PC-3 (cell line): ENCODE data around the gene SYVN1. TPM values are rescaled to one million over a fixed set of nuclear protein-coding genes. Genes with fewer than 3 reads are reported as not detected.

ENCODE experiments used
- ATAC-seq: fragments of 200-7000 bp; cut with Tn5 transposase; 2 replicates; pipeline ENCODE4 v1.9.1; 2020; ENCODE audit warnings: mild to moderate bottlenecking, moderate library complexity
- BruUV-seq: library from RNA; stranded (reverse); fragments of 400-500 nt; replicated peaks from 2 replicates; lab custom pipeline; 2021; lab: Mats Ljungman, UMichigan
- CTCF ChIA-PET: fragments of 300-600 bp; sonication (Branson Sonifier 250); formaldehyde crosslinking; loops from one replicate; lab custom pipeline; 2022; ENCODE audit warnings: antibody characterized with exemption; lab: Charles Lee
- POLR2A ChIA-PET: fragments of 300-600 bp; sonication (Branson Sonifier 250); formaldehyde crosslinking; loops from one replicate; lab custom pipeline; 2022; ENCODE audit warnings: antibody characterized with exemption; ENCODE audit not compliant: unreplicated experiment; lab: Charles Lee
- DNase-seq: peaks from one replicate; pipeline ENCODE4 v3.0.0-alpha.2; 2015
- H2AFZ ChIP-seq: fragments of 300-600 bp; sonication (generic); 2 replicates; pipeline ENCODE4 v1.6.0; 2016; ENCODE audit warnings: antibody characterized with exemption, low read length
- H3F3A ChIP-seq: fragments of 300-600 bp; sonication (generic); one replicate; pipeline ENCODE4 v1.6.0; 2017; ENCODE audit warnings: antibody characterized with exemption, low read length, control low read depth, mild to moderate bottlenecking; ENCODE audit not compliant: unreplicated experiment
- H3K27ac ChIP-seq: fragments of 300-600 bp; sonication (generic); 2 replicates; pipeline ENCODE4 v1.5.1; 2016; ENCODE audit warnings: mild to moderate bottlenecking, low read length
- H3K27me3 ChIP-seq: fragments of 300-600 bp; sonication (generic); 2 replicates; pipeline ENCODE4 v1.6.1; 2016; ENCODE audit warnings: low read length, mixed read lengths
- H3K36me3 ChIP-seq: fragments of 300-600 bp; sonication (generic); 2 replicates; pipeline ENCODE4 v1.6.1; 2016; ENCODE audit warnings: low read depth, mixed run types, low read length, mixed read lengths
- H3K4me1 ChIP-seq: fragments of 300-600 bp; sonication (generic); 2 replicates; pipeline ENCODE4 v1.5.1; 2016; ENCODE audit warnings: low read length; ENCODE audit not compliant: insufficient read depth
- H3K4me2 ChIP-seq: fragments of 300-600 bp; sonication (generic); 2 replicates; pipeline ENCODE4 v1.6.0; 2016; ENCODE audit warnings: low read length
- H3K4me3 ChIP-seq: fragments of 300-600 bp; sonication (generic); 2 replicates; pipeline ENCODE4 v1.5.1; 2016; ENCODE audit warnings: mild to moderate bottlenecking, low read length, mixed read lengths
- H3K79me2 ChIP-seq: fragments of 300-600 bp; sonication (generic); 2 replicates; pipeline ENCODE4 v1.6.1; 2017; ENCODE audit warnings: low read length, mixed read lengths
- H3K9ac ChIP-seq: fragments of 300-600 bp; sonication (generic); 2 replicates; pipeline ENCODE4 v1.6.0; 2016; ENCODE audit warnings: mild to moderate bottlenecking, low read length
- H3K9me2 ChIP-seq: fragments of 300-600 bp; sonication (generic); replicated peaks from 2 replicates; pipeline ENCODE4 v1.6.1; 2016; ENCODE audit warnings: mixed run types, low read length, mixed read lengths
- H3K9me3 ChIP-seq: fragments of 300-600 bp; sonication (generic); 2 replicates; pipeline ENCODE4 v1.6.1; 2016; ENCODE audit warnings: low read length, mixed read lengths
- H4K20me1 ChIP-seq: fragments of 300-600 bp; sonication (generic); 2 replicates; pipeline ENCODE4 v1.6.1; 2016; ENCODE audit warnings: low read length, mixed read lengths
- EZH2 ChIP-seq: fragments of 300-600 bp; sonication (generic); IDR thresholded peaks from one replicate; pipeline ENCODE4 v1.6.1; 2017; ENCODE audit warnings: antibody characterized with exemption, mild to moderate bottlenecking, low read length; ENCODE audit not compliant: unreplicated experiment
- EZH2phosphoT487 ChIP-seq: fragments of 300-600 bp; sonication (generic); IDR thresholded peaks from 2 replicates; pipeline ENCODE4 v1.6.1; 2018; ENCODE audit warnings: mild to moderate bottlenecking, antibody characterized with exemption, low read length, borderline replicate concordance
- intact Hi-C: fragments of 100-400 bp; cut with micrococcal nuclease; formaldehyde crosslinking; loops from 2 replicates; pipeline ENCODE4 v1.9.0; 2023
- total RNA-seq: library from RNA; depleted of rRNA; stranded (reverse); fragments of >200 nt; gene quantifications from 2 replicates; pipeline ENCODE4 v1.2.3, GENCODE V29; 2014
- TF ChIP-seq, protein P1 (sequence below): fragments of 300-600 bp; sonication (generic); conservative IDR thresholded peaks from 2 replicates; pipeline ENCODE4 v1.5.1; 2017; ENCODE audit warnings: antibody characterized with exemption, low read depth, mild to moderate bottlenecking, low read length

Gene SYVN1
- total RNA-seq, 1 experiment from 2014 or later = 22.3 TPM

DNA sequence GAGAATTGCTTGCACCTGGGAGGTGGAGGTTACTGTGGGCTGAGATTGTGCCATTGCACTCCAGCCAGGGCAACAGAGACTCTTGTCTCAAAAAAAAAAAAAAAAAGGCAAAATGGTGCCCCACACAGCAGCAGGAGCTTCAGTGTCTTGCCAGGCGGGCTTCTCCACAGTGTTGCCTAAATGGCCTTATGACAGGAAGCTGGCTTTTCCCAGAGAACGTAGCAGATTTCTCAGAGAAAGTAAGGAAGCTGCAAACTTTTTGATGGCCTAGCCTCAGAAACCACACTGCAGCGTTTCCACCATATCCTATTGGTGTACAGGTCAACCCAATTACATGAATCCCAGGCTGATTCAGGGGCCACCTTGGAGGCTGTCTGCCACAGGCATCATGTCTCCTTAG is 23.0 kb upstream of the SYVN1 start:
- ATAC-seq (no peak), DNase-seq (no peak)
- ChIA-PET CTCF (no interaction called here), POLR2A (no interaction called here)
- TF ChIP-seq, protein P1, sequence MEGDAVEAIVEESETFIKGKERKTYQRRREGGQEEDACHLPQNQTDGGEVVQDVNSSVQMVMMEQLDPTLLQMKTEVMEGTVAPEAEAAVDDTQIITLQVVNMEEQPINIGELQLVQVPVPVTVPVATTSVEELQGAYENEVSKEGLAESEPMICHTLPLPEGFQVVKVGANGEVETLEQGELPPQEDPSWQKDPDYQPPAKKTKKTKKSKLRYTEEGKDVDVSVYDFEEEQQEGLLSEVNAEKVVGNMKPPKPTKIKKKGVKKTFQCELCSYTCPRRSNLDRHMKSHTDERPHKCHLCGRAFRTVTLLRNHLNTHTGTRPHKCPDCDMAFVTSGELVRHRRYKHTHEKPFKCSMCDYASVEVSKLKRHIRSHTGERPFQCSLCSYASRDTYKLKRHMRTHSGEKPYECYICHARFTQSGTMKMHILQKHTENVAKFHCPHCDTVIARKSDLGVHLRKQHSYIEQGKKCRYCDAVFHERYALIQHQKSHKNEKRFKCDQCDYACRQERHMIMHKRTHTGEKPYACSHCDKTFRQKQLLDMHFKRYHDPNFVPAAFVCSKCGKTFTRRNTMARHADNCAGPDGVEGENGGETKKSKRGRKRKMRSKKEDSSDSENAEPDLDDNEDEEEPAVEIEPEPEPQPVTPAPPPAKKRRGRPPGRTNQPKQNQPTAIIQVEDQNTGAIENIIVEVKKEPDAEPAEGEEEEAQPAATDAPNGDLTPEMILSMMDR = no peak
- TF ChIP-seq EZH2 = no peak
- TF ChIP-seq EZH2phosphoT487 = no peak
- Histone ChIP-seq H3K4me2 (no peak overlapping the region), H4K20me1 (no peaks in the 10 kb centered on the region), H3K9me3 (no peaks in the 10 kb centered on the region), H3K27ac (no peak overlapping the region), H3K36me3 (no peaks in the 10 kb centered on the region), H3K9me2 (no peaks in the 10 kb centered on the region), H3K79me2 (no peaks in the 10 kb centered on the region), H3K4me1 (no peaks in the 10 kb centered on the region), H3F3A (no peaks in the 10 kb centered on the region), H2AFZ (no peak overlapping the region), H3K4me3 (no peak overlapping the region), H3K9ac (no peak overlapping the region), H3K27me3 (no peaks in the 10 kb centered on the region)
- no TSS peak for BruUV-seq
- intact Hi-C loops = no loop called here

DNA sequence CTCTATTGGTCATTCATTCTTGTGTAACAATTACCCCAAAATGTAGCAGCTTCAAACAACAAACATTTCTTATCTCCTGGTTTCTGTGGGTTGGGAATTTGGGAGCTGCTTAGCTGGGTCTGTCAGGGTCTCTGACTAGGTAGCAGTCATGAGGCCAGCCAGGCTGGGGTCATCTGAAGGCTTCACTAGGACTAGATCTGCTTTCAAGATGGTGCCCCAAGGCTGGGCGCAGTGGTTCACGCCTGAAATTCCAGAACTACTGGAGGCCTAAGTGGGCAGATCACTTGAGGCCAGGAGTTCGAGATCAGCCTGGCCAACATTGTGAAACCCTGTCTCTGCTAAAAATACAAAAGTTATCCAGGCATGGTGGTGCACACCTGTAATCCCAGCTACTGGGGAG is 22.6 kb upstream of the SYVN1 start:
- POLR2A ChIA-PET = no interaction called here
- intact Hi-C loops = no loop called here
- H3K79me2 ChIP-seq = no peaks in the 10 kb centered on the region

DNA sequence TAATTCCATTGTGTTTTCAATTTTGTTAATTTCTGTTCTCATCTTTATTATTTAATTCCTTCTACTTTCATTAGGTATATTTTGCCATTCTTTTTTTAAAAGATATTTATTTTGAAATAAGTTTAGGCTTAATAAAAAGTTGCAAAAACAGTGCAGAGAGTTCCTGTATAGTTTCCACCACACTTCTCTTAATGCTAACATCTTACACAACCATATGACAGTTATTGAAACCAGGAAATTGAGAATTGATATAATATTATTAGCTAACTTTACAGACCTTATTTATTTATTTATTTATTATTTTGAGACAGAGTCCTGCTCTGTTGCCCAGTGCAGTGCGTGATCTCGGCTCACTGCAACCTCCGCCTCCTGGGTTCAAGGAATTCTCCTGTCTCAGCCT is 21.9 kb upstream of the SYVN1 start:
- H3K27ac ChIP-seq = no peak overlapping the region
- no TSS peak for BruUV-seq
- H3K4me1 ChIP-seq = peaks cover 2% of the 10 kb centered on the region
- no peaks in the 10 kb centered on the region for H3K79me2 ChIP-seq
- no peaks in the 10 kb centered on the region for H3K27me3 ChIP-seq
- ATAC-seq (no peak), DNase-seq (no peak)
- H3K9me2 ChIP-seq = no peaks in the 10 kb centered on the region
- H3F3A ChIP-seq = no peaks in the 10 kb centered on the region
- POLR2A ChIA-PET = no interaction called here
- intact Hi-C loops = no loop called here
- CTCF ChIA-PET = no interaction called here
- H3K4me2 ChIP-seq = no peak overlapping the region
- TF ChIP-seq, protein P1 = no peak
- TF ChIP-seq EZH2phosphoT487 (no peak), EZH2 (no peak)
- H3K4me3 ChIP-seq = no peak overlapping the region
- H2AFZ ChIP-seq = no peak overlapping the region
- no peaks in the 10 kb centered on the region for H3K9me3 ChIP-seq
- no peak overlapping the region for H3K9ac ChIP-seq
- H3K36me3 ChIP-seq = no peaks in the 10 kb centered on the region
- no peaks in the 10 kb centered on the region for H4K20me1 ChIP-seq

More for the DNA sequence above, 22.6 kb upstream of the SYVN1 start:
- H3K27me3 ChIP-seq = no peaks in the 10 kb centered on the region
- H4K20me1 ChIP-seq = no peaks in the 10 kb centered on the region
- H3F3A ChIP-seq = no peaks in the 10 kb centered on the region
- H3K9me3 ChIP-seq = no peaks in the 10 kb centered on the region
- CTCF ChIA-PET = no interaction called here
- H3K36me3 ChIP-seq = no peaks in the 10 kb centered on the region
- H3K9me2 ChIP-seq = no peaks in the 10 kb centered on the region
- no peak overlapping the region for H3K27ac ChIP-seq
- H3K9ac ChIP-seq = no peak overlapping the region
- ATAC-seq (no peak), DNase-seq (no peak)
- TF ChIP-seq EZH2phosphoT487 = no peak
- TF ChIP-seq EZH2 = no peak
- TF ChIP-seq, protein P1 = no peak
- H3K4me1 ChIP-seq = no peaks in the 10 kb centered on the region
- H3K4me3 ChIP-seq = no peak overlapping the region
- no peak overlapping the region for H2AFZ ChIP-seq
- no peak overlapping the region for H3K4me2 ChIP-seq
- no TSS peak for BruUV-seq
